WTC11 (cell line): ENCODE data around the gene ACOX3.

Experiments
- CTCF ChIP-seq: fragments of 200-600 bp; IDR thresholded peaks from 2 replicates; pipeline ENCODE4 v1.8.0; 2022; ENCODE audit warnings: antibody characterized with exemption
- E2F1 ChIP-seq: sonication (generic); formaldehyde crosslinking; IDR thresholded peaks from 2 replicates; pipeline ENCODE4 v1.8.0; 2022; ENCODE audit warnings: mild to moderate bottlenecking, missing genetic modification reagents
- IRF2 ChIP-seq: sonication (generic); formaldehyde crosslinking; IDR thresholded peaks from 2 replicates; pipeline ENCODE4 v1.8.0; 2022; ENCODE audit warnings: low read depth, missing genetic modification reagents, borderline replicate concordance
- PREB ChIP-seq: sonication (generic); formaldehyde crosslinking; IDR thresholded peaks from 2 replicates; pipeline ENCODE4 v1.8.1; 2022; ENCODE audit warnings: mild to moderate bottlenecking, missing genetic modification reagents, moderate library complexity, borderline replicate concordance
- SP1 ChIP-seq: sonication (generic); formaldehyde crosslinking; conservative IDR thresholded peaks from 2 replicates; pipeline ENCODE4 v1.8.1; 2022; ENCODE audit warnings: missing genetic modification reagents
- ZNF396 ChIP-seq: fragments of 250-450 bp; sonication (Bioruptor Pico); IDR thresholded peaks from 2 replicates; pipeline ENCODE4 v1.8.0; 2021; ENCODE audit warnings: mild to moderate bottlenecking, moderate library complexity, borderline replicate concordance

GRCh38 chr4:8364848-8365350 is 75.6 kb downstream of the ACOX3 start:
- TF ChIP-seq SP1 (no peak), CTCF (no peak), E2F1 (CRISPR knock-in tag) (no peak), IRF2 (no peak), ZNF396 (CRISPR knock-in tag) (no peak), PREB (CRISPR knock-in tag) (no peak)
